HCT116 (cell line): ENCODE measurements around the gene CCDC148.

Source experiments
- CTCF ChIP-seq, 3 experiments: fragments of 200-600 bp in 1 of 3; sonication (generic) in 1 of 3; IDR thresholded peaks in 2 of 3; conservative IDR thresholded peaks in 1 of 3; 2 replicates each; pipeline ENCODE4 v1.5.1; 2012 to 2017; ENCODE audit warnings: low read depth in 2 of 3, low read length in 2 of 3, antibody characterized with exemption in 1 of 3, borderline replicate concordance in 1 of 3, control low read depth in 1 of 3, mild to moderate bottlenecking in 1 of 3, mixed read lengths in 1 of 3, mixed run types in 1 of 3, moderate library complexity in 1 of 3; ENCODE audit not compliant: insufficient read depth in 1 of 3
- EZH2 ChIP-seq: fragments of 200-600 bp; sonication (generic); IDR thresholded peaks from 2 replicates; pipeline ENCODE4 v1.6.1; 2017; ENCODE audit warnings: antibody characterized with exemption, mixed run types
- POLR2A ChIP-seq: IDR thresholded peaks from 2 replicates; pipeline ENCODE4 v1.7.0; 2011; ENCODE audit warnings: borderline replicate concordance; ENCODE audit not compliant: insufficient read depth, insufficient read length; ENCODE audit errors: extremely low read depth
- POLR2AphosphoS5 ChIP-seq: IDR thresholded peaks from 2 replicates; pipeline ENCODE4 v1.6.1; 2011; ENCODE audit warnings: mild to moderate bottlenecking, low read depth, low read length, moderate library complexity
- REST ChIP-seq: IDR thresholded peaks from 2 replicates; pipeline ENCODE4 v1.6.1; 2012; ENCODE audit warnings: low read depth
- SRF ChIP-seq: IDR thresholded peaks from 2 replicates; pipeline ENCODE4 v1.6.1; 2012; ENCODE audit warnings: low read depth
- TCF7L2 ChIP-seq: IDR thresholded peaks from 2 replicates; pipeline ENCODE4 v1.7.0; 2011; ENCODE audit warnings: borderline replicate concordance, inconsistent platforms; ENCODE audit not compliant: insufficient read depth, insufficient read length; ENCODE audit errors: extremely low read depth
- ZNF274 ChIP-seq: fragments of 200-500 bp; sonication (Bioruptor generic); IDR thresholded peaks from 2 replicates; pipeline ENCODE4 v1.6.1; 2014; ENCODE audit warnings: mild to moderate bottlenecking, low read depth, low read length, inconsistent platforms

GRCh38 chr2:158131919-158132566 is 324.5 kb downstream of the CCDC148 start:
- TF ChIP-seq EZH2 (no peak), ZNF274 (no peak), CTCF (IDR thresholded peaks at IDR 0.05 in 2 of 3, conservative IDR thresholded peaks at IDR 0.05 in 1 of 3; ENCODE audit: borderline replicate concordance in 1 of 3, insufficient read depth in 1 of 3, low read depth in 2 of 3, low read length in 2 of 3) (no peak), POLR2AphosphoS5 (no peak), POLR2A (no peak), SRF (no peak), REST (no peak), TCF7L2 (no peak)
